Esophagus squamous epithelium (tissue), 4 donors: ENCODE data around the gene MSRB1.

Experiments used
- POLR2A ChIP-seq, 4 donors: fragments of 450-650 bp; IDR thresholded peaks; one replicate each; pipeline ENCODE4 v1.6.1; 2017; ENCODE audit warnings: antibody characterized with exemption in 4 of 4, mild to moderate bottlenecking in 4 of 4, moderate library complexity in 3 of 4
- TF ChIP-seq, protein P1 (sequence below), 6 experiments: fragments of 450-650 bp in 4 of 6; fragments of 200-600 bp in 2 of 6; sonication (generic) in 2 of 6; IDR thresholded peaks; one replicate each; pipeline ENCODE4 v1.5.1; 2016 to 2019; ENCODE audit warnings: antibody characterized with exemption in 6 of 6, mild to moderate bottlenecking in 4 of 6, moderate library complexity in 4 of 6

DNA sequence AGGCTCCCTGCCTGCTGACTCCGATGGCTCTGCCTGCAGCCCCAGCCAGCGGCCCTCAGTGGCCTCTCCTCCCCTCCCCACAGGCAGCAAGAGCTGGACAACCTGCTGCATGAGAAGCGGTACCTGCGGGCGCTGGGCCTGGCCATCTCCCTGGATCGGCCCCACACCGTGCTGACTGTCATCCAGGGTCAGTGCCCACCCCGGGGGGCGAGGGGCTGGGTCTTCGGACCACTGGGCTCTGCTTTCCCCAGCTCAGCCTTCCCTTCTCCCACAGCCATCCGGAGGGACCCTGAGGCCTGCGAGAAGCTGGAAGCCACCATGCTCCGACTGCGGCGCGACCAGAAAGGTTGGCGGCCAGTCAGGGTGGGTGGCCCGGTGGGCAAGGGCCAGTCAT lies 34.9 kb upstream of the MSRB1 start:
- TF ChIP-seq, protein P1, sequence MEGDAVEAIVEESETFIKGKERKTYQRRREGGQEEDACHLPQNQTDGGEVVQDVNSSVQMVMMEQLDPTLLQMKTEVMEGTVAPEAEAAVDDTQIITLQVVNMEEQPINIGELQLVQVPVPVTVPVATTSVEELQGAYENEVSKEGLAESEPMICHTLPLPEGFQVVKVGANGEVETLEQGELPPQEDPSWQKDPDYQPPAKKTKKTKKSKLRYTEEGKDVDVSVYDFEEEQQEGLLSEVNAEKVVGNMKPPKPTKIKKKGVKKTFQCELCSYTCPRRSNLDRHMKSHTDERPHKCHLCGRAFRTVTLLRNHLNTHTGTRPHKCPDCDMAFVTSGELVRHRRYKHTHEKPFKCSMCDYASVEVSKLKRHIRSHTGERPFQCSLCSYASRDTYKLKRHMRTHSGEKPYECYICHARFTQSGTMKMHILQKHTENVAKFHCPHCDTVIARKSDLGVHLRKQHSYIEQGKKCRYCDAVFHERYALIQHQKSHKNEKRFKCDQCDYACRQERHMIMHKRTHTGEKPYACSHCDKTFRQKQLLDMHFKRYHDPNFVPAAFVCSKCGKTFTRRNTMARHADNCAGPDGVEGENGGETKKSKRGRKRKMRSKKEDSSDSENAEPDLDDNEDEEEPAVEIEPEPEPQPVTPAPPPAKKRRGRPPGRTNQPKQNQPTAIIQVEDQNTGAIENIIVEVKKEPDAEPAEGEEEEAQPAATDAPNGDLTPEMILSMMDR (IDR thresholded peaks at IDR 0.05): no peak
- TF ChIP-seq POLR2A (IDR thresholded peaks at IDR 0.05): no peak
